ENCODE measurements around the gene TMEM240.

DNA sequence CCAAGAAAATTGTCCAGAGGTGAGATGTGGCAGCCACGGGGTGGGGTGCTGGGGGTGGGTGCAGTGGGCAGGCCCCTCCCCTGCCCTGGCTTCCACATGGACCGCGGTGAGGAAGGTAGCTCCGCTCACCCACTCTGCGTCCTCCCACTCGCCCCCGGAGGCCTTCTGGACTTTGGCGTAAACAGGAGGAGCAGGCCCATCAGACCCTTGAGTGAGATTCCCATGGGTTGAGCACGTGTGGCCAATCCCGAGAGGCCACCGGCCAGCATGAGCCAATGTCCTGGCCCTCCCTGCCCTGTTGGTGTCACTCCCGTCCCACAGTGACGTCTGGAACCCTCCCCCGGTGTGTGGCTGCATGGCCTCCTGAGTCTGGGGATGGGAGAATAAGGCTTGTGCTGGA, 8.2 kb upstream of the TMEM240 start:
- TF ChIP-seq, protein P1, sequence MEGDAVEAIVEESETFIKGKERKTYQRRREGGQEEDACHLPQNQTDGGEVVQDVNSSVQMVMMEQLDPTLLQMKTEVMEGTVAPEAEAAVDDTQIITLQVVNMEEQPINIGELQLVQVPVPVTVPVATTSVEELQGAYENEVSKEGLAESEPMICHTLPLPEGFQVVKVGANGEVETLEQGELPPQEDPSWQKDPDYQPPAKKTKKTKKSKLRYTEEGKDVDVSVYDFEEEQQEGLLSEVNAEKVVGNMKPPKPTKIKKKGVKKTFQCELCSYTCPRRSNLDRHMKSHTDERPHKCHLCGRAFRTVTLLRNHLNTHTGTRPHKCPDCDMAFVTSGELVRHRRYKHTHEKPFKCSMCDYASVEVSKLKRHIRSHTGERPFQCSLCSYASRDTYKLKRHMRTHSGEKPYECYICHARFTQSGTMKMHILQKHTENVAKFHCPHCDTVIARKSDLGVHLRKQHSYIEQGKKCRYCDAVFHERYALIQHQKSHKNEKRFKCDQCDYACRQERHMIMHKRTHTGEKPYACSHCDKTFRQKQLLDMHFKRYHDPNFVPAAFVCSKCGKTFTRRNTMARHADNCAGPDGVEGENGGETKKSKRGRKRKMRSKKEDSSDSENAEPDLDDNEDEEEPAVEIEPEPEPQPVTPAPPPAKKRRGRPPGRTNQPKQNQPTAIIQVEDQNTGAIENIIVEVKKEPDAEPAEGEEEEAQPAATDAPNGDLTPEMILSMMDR (IDR thresholded peaks at IDR 0.05; ENCODE audit: control extremely low read depth in 1 of 3, insufficient read depth in 1 of 3, low read depth in 1 of 3, low read length in 3 of 3): no peak
- TF ChIP-seq POLR2A (IDR thresholded peaks at IDR 0.05; ENCODE audit: control extremely low read depth in 1 of 2, low read depth in 2 of 2, low read length in 2 of 2): no peak
- TF ChIP-seq, protein P2, sequence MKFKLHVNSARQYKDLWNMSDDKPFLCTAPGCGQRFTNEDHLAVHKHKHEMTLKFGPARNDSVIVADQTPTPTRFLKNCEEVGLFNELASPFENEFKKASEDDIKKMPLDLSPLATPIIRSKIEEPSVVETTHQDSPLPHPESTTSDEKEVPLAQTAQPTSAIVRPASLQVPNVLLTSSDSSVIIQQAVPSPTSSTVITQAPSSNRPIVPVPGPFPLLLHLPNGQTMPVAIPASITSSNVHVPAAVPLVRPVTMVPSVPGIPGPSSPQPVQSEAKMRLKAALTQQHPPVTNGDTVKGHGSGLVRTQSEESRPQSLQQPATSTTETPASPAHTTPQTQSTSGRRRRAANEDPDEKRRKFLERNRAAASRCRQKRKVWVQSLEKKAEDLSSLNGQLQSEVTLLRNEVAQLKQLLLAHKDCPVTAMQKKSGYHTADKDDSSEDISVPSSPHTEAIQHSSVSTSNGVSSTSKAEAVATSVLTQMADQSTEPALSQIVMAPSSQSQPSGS (IDR thresholded peaks at IDR 0.05; ENCODE audit: low read length): no peak
- no peak for TF ChIP-seq YY1 (IDR thresholded peaks at IDR 0.05; ENCODE audit: low read depth, low read length)
